Mucosa of gallbladder (tissue), 1 donor: ENCODE measurements around the gene DPF1. TPM values are rescaled to one million over a fixed set of nuclear protein-coding genes. Genes with fewer than 3 reads are reported as not detected.
"Not testable (repeated sequence)": the region's sequence is repeated elsewhere in the genome, so short reads cannot be mapped to it uniquely, and the experiment has no call there.

ENCODE experiments used
- DNase-seq: peaks from one replicate; pipeline ENCODE4 v3.0.0-alpha.2; 2020; ENCODE audit warnings: low spot score
- total RNA-seq: library from RNA; stranded (reverse); gene quantifications from one replicate; pipeline ENCODE4 v1.2.1, GENCODE V29; 2021
- donor health status: DM: no; HTN: no; CAD: no.

The DPF1 gene
- total RNA-seq, 1 donor from 2014 or later, result 0.12 TPM

- DNase-seq, result no peak
These were observed 27.0 kb upstream of the DPF1 start for GRCh38 chr19:38250821-38251563.

- DNase-seq, result no peak
These were observed 26.4 kb upstream of the DPF1 start for GRCh38 chr19:38250428-38250820.

- DNase-seq, result no peak
These were observed 24.4 kb upstream of the DPF1 start for GRCh38 chr19:38248421-38248820.

- DNase-seq, result no peak
These were observed 23.8 kb upstream of the DPF1 start for GRCh38 chr19:38247734-38248268.

GRCh38 chr19:38247126-38247525 is 23.1 kb upstream of the DPF1 start:
- DNase-seq, result no peak

- DNase-seq, result no peak
These were observed 21.9 kb upstream of the DPF1 start for GRCh38 chr19:38245826-38246498.

GRCh38 chr19:38243279-38243673 is 19.3 kb upstream of the DPF1 start:
- DNase-seq, result no peak

- no peak for DNase-seq
These were observed 15.8 kb upstream of the DPF1 start for GRCh38 chr19:38239816-38240215.

- DNase-seq, result no peak
These were observed 10.6 kb upstream of the DPF1 start for GRCh38 chr19:38234615-38235014.

GRCh38 chr19:38233740-38234251 is 9.8 kb upstream of the DPF1 start:
- peak; percentile 83 for DNase-seq

- DNase-seq, result no peak
These were observed 7.9 kb upstream of the DPF1 start for GRCh38 chr19:38231918-38232317.

GRCh38 chr19:38230506-38231133 is 6.6 kb upstream of the DPF1 start:
- not testable (repeated sequence) for DNase-seq

GRCh38 chr19:38229585-38230073 is 5.6 kb upstream of the DPF1 start:
- DNase-seq, result peak; percentile 32

GRCh38 chr19:38228491-38229439 is 4.7 kb upstream of the DPF1 start:
- DNase-seq, result no peak

GRCh38 chr19:38228005-38228377 is 4.0 kb upstream of the DPF1 start:
- no peak for DNase-seq

GRCh38 chr19:38227287-38228004 is 3.4 kb upstream of the DPF1 start:
- no peak for DNase-seq

- DNase-seq, result not testable (repeated sequence)
These were observed 819 bp upstream of the DPF1 start for GRCh38 chr19:38224863-38225218.

GRCh38 chr19:38223617-38224013 is 407 bp downstream of the DPF1 start:
- no peak for DNase-seq

GRCh38 chr19:38223119-38223523 is 901 bp downstream of the DPF1 start:
- no peak for DNase-seq
